DND-41 (cell line): Measurements from ENCODE around the gene ANKRD65.

Experiments used
- ATAC-seq: fragments of 200-7000 bp; cut with Tn5 transposase; 3 replicates; pipeline ENCODE4 v1.9.1; 2021; ENCODE audit warnings: low read depth; ENCODE audit not compliant: insufficient read depth
- DNase-seq: peaks from one replicate; pipeline ENCODE4 v3.0.0-alpha.2; 2020
- H2AFZ ChIP-seq: 2 replicates; pipeline ENCODE4 v1.6.0; 2012; ENCODE audit warnings: low read depth, low read length
- H3K27ac ChIP-seq: 2 replicates; pipeline ENCODE4 v1.5.1; 2012; ENCODE audit warnings: low read length, inconsistent platforms
- H3K27me3 ChIP-seq: fragments of 200-600 bp; sonication (generic); 2 replicates; pipeline ENCODE4 v1.6.0; 2012; ENCODE audit warnings: low read length, mild to moderate bottlenecking, inconsistent platforms; ENCODE audit not compliant: insufficient read depth, poor library complexity
- H3K36me3 ChIP-seq: 2 replicates; pipeline ENCODE4 v1.5.1; 2012; ENCODE audit warnings: low read length, inconsistent platforms; ENCODE audit not compliant: insufficient read depth
- H3K4me1 ChIP-seq: 2 replicates; pipeline ENCODE4 v1.5.1; 2012; ENCODE audit warnings: mild to moderate bottlenecking, low read length; ENCODE audit not compliant: insufficient read depth
- H3K4me2 ChIP-seq: 2 replicates; pipeline ENCODE4 v1.6.0; 2012; ENCODE audit warnings: mild to moderate bottlenecking, moderate library complexity, low read length, inconsistent platforms; ENCODE audit not compliant: insufficient read depth
- H3K4me3 ChIP-seq, 2 experiments: fragments of 200-600 bp in 1 of 2; shearing (Covaris generic) in 1 of 2; 2 replicates each; pipeline ENCODE4 v1.5.1; 2012 to 2016; ENCODE audit warnings: inconsistent platforms in 2 of 2, low read length in 2 of 2, mild to moderate bottlenecking in 2 of 2, low read depth in 1 of 2, moderate library complexity in 1 of 2
- H3K79me2 ChIP-seq: 2 replicates; pipeline ENCODE4 v1.6.0; 2012; ENCODE audit warnings: low read length, inconsistent platforms; ENCODE audit not compliant: insufficient read depth
- H3K9ac ChIP-seq: 2 replicates; pipeline ENCODE4 v1.6.0; 2012; ENCODE audit warnings: low read depth, mild to moderate bottlenecking, inconsistent platforms, low read length, moderate library complexity
- H3K9me3 ChIP-seq: 2 replicates; pipeline ENCODE4 v1.5.1; 2012; ENCODE audit warnings: low read length, moderate library complexity, mild to moderate bottlenecking, inconsistent platforms; ENCODE audit not compliant: insufficient read depth, severe bottlenecking
- H4K20me1 ChIP-seq: 2 replicates; pipeline ENCODE4 v1.6.0; 2012; ENCODE audit warnings: low read length; ENCODE audit not compliant: insufficient read depth
- CTCF ChIP-seq: IDR thresholded peaks from 2 replicates; pipeline ENCODE4 v1.5.1; 2012; ENCODE audit warnings: borderline replicate concordance, low read length, moderate library complexity, mild to moderate bottlenecking; ENCODE audit not compliant: poor library complexity, severe bottlenecking; ENCODE audit errors: extremely low read depth
- EZH2 ChIP-seq: IDR thresholded peaks from 3 replicates; pipeline ENCODE4 v1.6.1; 2012; ENCODE audit warnings: borderline replicate concordance, low read depth, mild to moderate bottlenecking, moderate library complexity, low read length, inconsistent platforms; ENCODE audit not compliant: severe bottlenecking

ANKRD65 gene

GRCh38 chr1:1437033-1437903 lies 16.2 kb upstream of the ANKRD65 start:
- no peak for TF ChIP-seq CTCF
- no peak for TF ChIP-seq EZH2
- Histone ChIP-seq H3K27ac (no peak overlapping the region), H3K4me2 (no peak overlapping the region), H2AFZ (no peak overlapping the region), H3K79me2 (no peaks in the 10 kb centered on the region), H3K9ac (no peak overlapping the region), H3K36me3 (no peaks in the 10 kb centered on the region), H4K20me1 (no peaks in the 10 kb centered on the region), H3K9me3 (no peaks in the 10 kb centered on the region), H3K4me1 (no peaks in the 10 kb centered on the region), H3K27me3 (no peaks in the 10 kb centered on the region), H3K4me3 (no peak overlapping the region)
- DNase-seq: no peak
- no peak for ATAC-seq

GRCh38 chr1:1436630-1437032 lies 15.6 kb upstream of the ANKRD65 start:
- no peak overlapping the region for H3K4me2 ChIP-seq
- no peaks in the 10 kb centered on the region for H3K27me3 ChIP-seq
- ATAC-seq (no peak), DNase-seq (no peak)
- TF ChIP-seq CTCF (no peak), EZH2 (no peak)
- no peak overlapping the region for H3K9ac ChIP-seq
- H3K9me3 ChIP-seq: no peaks in the 10 kb centered on the region
- no peaks in the 10 kb centered on the region for H4K20me1 ChIP-seq
- no peaks in the 10 kb centered on the region for H3K36me3 ChIP-seq
- no peak overlapping the region for H3K4me3 ChIP-seq
- H3K27ac ChIP-seq: no peak overlapping the region
- no peaks in the 10 kb centered on the region for H3K79me2 ChIP-seq
- H2AFZ ChIP-seq: no peak overlapping the region
- H3K4me1 ChIP-seq: no peaks in the 10 kb centered on the region

- ATAC-seq (no peak), DNase-seq (no peak)
- Histone ChIP-seq H3K27ac (no peak overlapping the region), H2AFZ (no peak overlapping the region), H4K20me1 (no peaks in the 10 kb centered on the region), H3K4me2 (no peak overlapping the region), H3K36me3 (no peaks in the 10 kb centered on the region), H3K4me1 (no peaks in the 10 kb centered on the region), H3K9ac (no peak overlapping the region), H3K79me2 (no peaks in the 10 kb centered on the region), H3K9me3 (no peaks in the 10 kb centered on the region), H3K4me3 (no peak overlapping the region), H3K27me3 (no peaks in the 10 kb centered on the region)
- TF ChIP-seq EZH2 (no peak), CTCF (no peak)
Measured at GRCh38 chr1:1435911-1436629, 15.0 kb upstream of the ANKRD65 start.
